SK-N-MC (cell line): ENCODE results near the gene PRICKLE4.

Source experiments
- EZH2 ChIP-seq: fragments of 200-600 bp; sonication (generic); IDR thresholded peaks from one replicate; pipeline ENCODE4 v1.6.1; 2017; ENCODE audit warnings: antibody characterized with exemption
- POLR2AphosphoS5 ChIP-seq: IDR thresholded peaks from 2 replicates; pipeline ENCODE4 v1.6.1; 2012; ENCODE audit warnings: mild to moderate bottlenecking, low read depth, low read length, borderline replicate concordance

- TF ChIP-seq EZH2 (no peak), POLR2AphosphoS5 (no peak)
Measured at GRCh38 chr6:41822021-41822420, 41.4 kb downstream of the PRICKLE4 start.
